Measurements from ENCODE around the gene ADIRF. TPM values are rescaled to one million over a fixed set of nuclear protein-coding genes. Genes with fewer than 3 reads are reported as not detected.
"Not testable (repeated sequence)": the region's sequence is repeated elsewhere in the genome, so short reads cannot be mapped to it uniquely, and the experiment has no call there.

The ADIRF gene
- polyA plus RNA-seq, 1 donor (not counting 4 experiments of a cell fraction or from before 2014, with no cell fraction given), result 157 TPM

DNA sequence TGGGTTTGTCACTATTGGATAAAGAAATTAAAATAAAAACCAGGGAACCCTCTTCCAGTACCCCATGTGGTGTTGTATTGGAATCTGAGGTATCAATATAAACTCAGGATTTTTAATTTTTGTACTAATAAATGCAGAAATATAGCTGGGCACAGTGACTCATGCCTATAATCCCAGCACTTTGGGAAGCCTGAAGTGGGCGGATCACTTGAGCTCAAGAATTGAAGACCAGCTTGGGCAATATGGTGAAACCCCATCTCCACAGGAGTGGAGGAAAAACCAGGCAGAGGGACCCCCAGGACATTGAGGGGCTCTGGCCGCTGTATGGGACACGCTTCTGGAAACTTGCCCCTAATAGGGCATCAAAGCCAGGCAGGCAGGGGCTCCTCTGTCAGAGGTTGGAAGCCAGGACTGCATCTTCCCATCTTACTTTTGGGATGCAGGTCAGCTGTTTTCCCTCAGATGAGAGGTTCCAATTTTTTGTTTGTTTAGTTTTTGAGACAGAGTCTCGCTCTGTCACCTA is 11.1 kb downstream of the ADIRF start:
- dilution Hi-C loops (cut with MboI; ENCODE audit: extremely low pct_ligation_motif_present, low sequenced_read_pairs), result no loop called here
- Histone ChIP-seq H3K79me2 (ENCODE audit: control insufficient read depth, insufficient read depth, low read length) (no peaks in the 10 kb centered on the region), H3K4me2 (ENCODE audit: control insufficient read depth, extremely low read depth, insufficient read depth, low read depth, low read length) (no peak overlapping the region), H3K4me3 (ENCODE audit: control insufficient read depth in 2 of 3, extremely low read depth in 1 of 3, insufficient read depth in 2 of 3, low read depth in 1 of 3, low read length in 3 of 3) (no peak overlapping the region), H3K27ac (ENCODE audit: control insufficient read depth, insufficient read depth, low read length) (no peak overlapping the region), H3K9me1 (ENCODE audit: control insufficient read depth, extremely low read depth, insufficient read depth, low read length) (no peaks in the 10 kb centered on the region), H3K9me3 (ENCODE audit: control insufficient read depth, low read depth, low read length) (no peaks in the 10 kb centered on the region), H3K36me3 (ENCODE audit: control insufficient read depth in 2 of 2, extremely low read depth in 1 of 2, insufficient read depth in 2 of 2, low read length in 2 of 2) (no peaks in the 10 kb centered on the region), H2AFZ (ENCODE audit: control insufficient read depth, low read length) (no peak overlapping the region), H3K27me3 (ENCODE audit: control insufficient read depth, extremely low read depth, insufficient read depth, low read length) (no peaks in the 10 kb centered on the region), H3K9ac (ENCODE audit: control insufficient read depth, extremely low read depth, insufficient read depth, low read length) (no peak overlapping the region), H4K20me1 (ENCODE audit: control insufficient read depth, extremely low read depth, insufficient read depth, low read length) (no peaks in the 10 kb centered on the region), H3K4me1 (ENCODE audit: control insufficient read depth, extremely low read depth, insufficient read depth, low read length) (peaks cover 19% of the 10 kb centered on the region)
- FAIRE-seq (no peak), DNase-seq (ENCODE audit: low read depth, low spot score) (no peak)
- TF ChIP-seq, protein P1, sequence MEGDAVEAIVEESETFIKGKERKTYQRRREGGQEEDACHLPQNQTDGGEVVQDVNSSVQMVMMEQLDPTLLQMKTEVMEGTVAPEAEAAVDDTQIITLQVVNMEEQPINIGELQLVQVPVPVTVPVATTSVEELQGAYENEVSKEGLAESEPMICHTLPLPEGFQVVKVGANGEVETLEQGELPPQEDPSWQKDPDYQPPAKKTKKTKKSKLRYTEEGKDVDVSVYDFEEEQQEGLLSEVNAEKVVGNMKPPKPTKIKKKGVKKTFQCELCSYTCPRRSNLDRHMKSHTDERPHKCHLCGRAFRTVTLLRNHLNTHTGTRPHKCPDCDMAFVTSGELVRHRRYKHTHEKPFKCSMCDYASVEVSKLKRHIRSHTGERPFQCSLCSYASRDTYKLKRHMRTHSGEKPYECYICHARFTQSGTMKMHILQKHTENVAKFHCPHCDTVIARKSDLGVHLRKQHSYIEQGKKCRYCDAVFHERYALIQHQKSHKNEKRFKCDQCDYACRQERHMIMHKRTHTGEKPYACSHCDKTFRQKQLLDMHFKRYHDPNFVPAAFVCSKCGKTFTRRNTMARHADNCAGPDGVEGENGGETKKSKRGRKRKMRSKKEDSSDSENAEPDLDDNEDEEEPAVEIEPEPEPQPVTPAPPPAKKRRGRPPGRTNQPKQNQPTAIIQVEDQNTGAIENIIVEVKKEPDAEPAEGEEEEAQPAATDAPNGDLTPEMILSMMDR (optimal IDR thresholded peaks at IDR 0.05 in 1 of 3, IDR thresholded peaks at IDR 0.05 in 1 of 3, conservative IDR thresholded peaks at IDR 0.05 in 1 of 3; ENCODE audit: extremely low read depth in 1 of 3, insufficient read depth in 2 of 3, low read length in 3 of 3), result no peak
- TF ChIP-seq EZH2 (IDR thresholded peaks at IDR 0.05; ENCODE audit: low read length), result no peak

DNA sequence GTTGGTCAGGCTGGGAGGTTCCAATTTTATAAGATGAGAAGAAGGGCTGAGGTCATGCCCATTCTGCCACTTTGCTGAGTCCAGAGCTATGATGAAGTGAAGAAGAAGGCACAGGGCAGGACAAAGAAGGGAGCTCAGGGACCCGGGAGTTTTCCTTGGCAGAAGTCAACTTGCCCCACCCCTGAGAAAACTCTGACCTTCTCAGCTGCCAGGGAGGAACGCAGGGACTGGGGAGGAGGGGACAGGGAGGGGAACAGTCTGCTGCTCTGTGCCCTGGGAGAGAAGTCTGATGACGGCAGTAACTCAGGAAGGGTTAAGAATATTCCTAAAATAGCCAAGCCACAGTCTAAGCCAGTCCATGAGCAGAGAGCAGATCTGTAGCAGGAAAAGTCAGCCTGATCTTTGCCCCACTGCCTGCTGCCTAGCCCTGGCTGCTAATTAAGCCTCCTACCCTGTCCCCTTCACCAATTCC is 11.7 kb downstream of the ADIRF start:
- DNase-seq (ENCODE audit: low read depth, low spot score), result no peak
- Histone ChIP-seq H3K4me2 (ENCODE audit: control insufficient read depth, extremely low read depth, insufficient read depth, low read depth, low read length) (no peak overlapping the region), H3K79me2 (ENCODE audit: control insufficient read depth, insufficient read depth, low read length) (no peaks in the 10 kb centered on the region), H3K27ac (ENCODE audit: control insufficient read depth, insufficient read depth, low read length) (no peak overlapping the region), H2AFZ (ENCODE audit: control insufficient read depth, low read length) (no peak overlapping the region), H4K20me1 (ENCODE audit: control insufficient read depth, extremely low read depth, insufficient read depth, low read length) (no peaks in the 10 kb centered on the region), H3K9me3 (ENCODE audit: control insufficient read depth, low read depth, low read length) (no peaks in the 10 kb centered on the region), H3K9ac (ENCODE audit: control insufficient read depth, extremely low read depth, insufficient read depth, low read length) (no peak overlapping the region), H3K27me3 (ENCODE audit: control insufficient read depth, extremely low read depth, insufficient read depth, low read length) (no peaks in the 10 kb centered on the region), H3K36me3 (ENCODE audit: control insufficient read depth in 2 of 2, extremely low read depth in 1 of 2, insufficient read depth in 2 of 2, low read length in 2 of 2) (no peaks in the 10 kb centered on the region), H3K9me1 (ENCODE audit: control insufficient read depth, extremely low read depth, insufficient read depth, low read length) (no peaks in the 10 kb centered on the region), H3K4me1 (ENCODE audit: control insufficient read depth, extremely low read depth, insufficient read depth, low read length) (peaks cover 12% of the 10 kb centered on the region), H3K4me3 (ENCODE audit: control insufficient read depth in 2 of 3, extremely low read depth in 1 of 3, insufficient read depth in 2 of 3, low read depth in 1 of 3, low read length in 3 of 3) (no peak overlapping the region)
- TF ChIP-seq, protein P1 (optimal IDR thresholded peaks at IDR 0.05 in 1 of 3, IDR thresholded peaks at IDR 0.05 in 1 of 3, conservative IDR thresholded peaks at IDR 0.05 in 1 of 3; ENCODE audit: extremely low read depth in 1 of 3, insufficient read depth in 2 of 3, low read length in 3 of 3), result no peak
- no peak for FAIRE-seq
- dilution Hi-C loops (cut with MboI; ENCODE audit: extremely low pct_ligation_motif_present, low sequenced_read_pairs), result no loop called here

GRCh38 chr10:86981020-86981419 is 12.7 kb downstream of the ADIRF start:
- H3K27ac ChIP-seq (ENCODE audit: control insufficient read depth, insufficient read depth, low read length); FAIRE-seq: not testable (repeated sequence)

More at GRCh38 chr10:86981020-86981419, 12.7 kb downstream of the ADIRF start:
- peaks cover 12% of the 10 kb centered on the region for H3K4me1 ChIP-seq (ENCODE audit: control insufficient read depth, extremely low read depth, insufficient read depth, low read length)
- dilution Hi-C loops (cut with MboI; ENCODE audit: extremely low pct_ligation_motif_present, low sequenced_read_pairs); H3K9me3 ChIP-seq (ENCODE audit: control insufficient read depth, low read depth, low read length); DNase-seq (ENCODE audit: low read depth, low spot score); H3K36me3 ChIP-seq (ENCODE audit: control insufficient read depth in 2 of 2, extremely low read depth in 1 of 2, insufficient read depth in 2 of 2, low read length in 2 of 2); H3K4me3 ChIP-seq (ENCODE audit: control insufficient read depth in 2 of 3, extremely low read depth in 1 of 3, insufficient read depth in 2 of 3, low read depth in 1 of 3, low read length in 3 of 3); H2AFZ ChIP-seq (ENCODE audit: control insufficient read depth, low read length); H3K9me1 ChIP-seq (ENCODE audit: control insufficient read depth, extremely low read depth, insufficient read depth, low read length); H3K9ac ChIP-seq (ENCODE audit: control insufficient read depth, extremely low read depth, insufficient read depth, low read length); H3K4me2 ChIP-seq (ENCODE audit: control insufficient read depth, extremely low read depth, insufficient read depth, low read depth, low read length); H3K79me2 ChIP-seq (ENCODE audit: control insufficient read depth, insufficient read depth, low read length); H3K27me3 ChIP-seq (ENCODE audit: control insufficient read depth, extremely low read depth, insufficient read depth, low read length); H4K20me1 ChIP-seq (ENCODE audit: control insufficient read depth, extremely low read depth, insufficient read depth, low read length): not testable (repeated sequence)
